ENCODE results near the gene RPL6.
"Not testable (repeated sequence)": the region's sequence is repeated elsewhere in the genome, so short reads cannot be mapped to it uniquely, and the experiment has no call there.

Gene RPL6

DNA sequence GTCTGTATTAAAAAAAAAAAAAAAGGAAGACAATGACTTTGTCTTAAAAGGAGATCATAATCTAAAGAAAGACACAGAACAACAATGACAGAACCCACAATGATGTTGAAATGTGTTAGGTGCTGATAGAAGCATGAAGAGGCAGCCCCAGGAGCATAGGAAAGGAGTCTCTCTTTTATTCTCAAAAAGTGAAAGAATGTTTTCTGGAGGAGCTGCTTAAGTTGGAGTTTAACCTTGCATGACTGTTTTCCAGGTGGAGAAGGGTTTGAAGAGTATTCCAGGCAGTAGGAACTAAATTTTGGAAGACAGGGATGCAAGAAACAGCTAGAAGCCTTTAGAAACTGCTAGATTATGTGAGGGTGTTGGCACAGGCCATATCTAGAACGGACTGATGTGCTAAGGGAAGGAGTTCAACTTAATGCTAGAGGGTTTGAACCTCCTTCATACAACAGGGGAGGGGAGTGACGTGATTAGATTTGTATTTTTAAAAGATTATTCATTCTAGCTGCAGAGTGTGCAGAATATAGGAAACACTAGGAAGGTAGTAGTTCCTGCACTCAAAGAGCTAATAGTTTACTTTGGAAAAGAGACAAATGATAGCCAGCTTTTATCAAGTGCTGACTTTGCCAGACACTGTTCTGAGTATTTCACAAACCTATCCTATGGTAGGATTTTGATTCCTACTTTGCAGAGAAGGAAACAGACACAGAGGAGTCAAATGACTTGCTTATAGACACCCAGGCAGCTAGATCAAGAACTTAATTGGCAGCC is 4.6 kb upstream of the RPL6 start:
- Mint-ChIP-seq H3K36me3 (ENCODE audit: low read depth) (peaks cover 3% of the 10 kb centered on the region), H3K27ac (no peak overlapping the region), H3K27me3 (ENCODE audit: low read depth) (no peaks in the 10 kb centered on the region), H3K9me3 (no peaks in the 10 kb centered on the region), H3K4me3 (peak overlapping the region in 2 of 3 experiments; percentile 11 to 49), H3K4me1 (peaks cover 11% of the 10 kb centered on the region)
- TF ChIP-seq, protein P1, sequence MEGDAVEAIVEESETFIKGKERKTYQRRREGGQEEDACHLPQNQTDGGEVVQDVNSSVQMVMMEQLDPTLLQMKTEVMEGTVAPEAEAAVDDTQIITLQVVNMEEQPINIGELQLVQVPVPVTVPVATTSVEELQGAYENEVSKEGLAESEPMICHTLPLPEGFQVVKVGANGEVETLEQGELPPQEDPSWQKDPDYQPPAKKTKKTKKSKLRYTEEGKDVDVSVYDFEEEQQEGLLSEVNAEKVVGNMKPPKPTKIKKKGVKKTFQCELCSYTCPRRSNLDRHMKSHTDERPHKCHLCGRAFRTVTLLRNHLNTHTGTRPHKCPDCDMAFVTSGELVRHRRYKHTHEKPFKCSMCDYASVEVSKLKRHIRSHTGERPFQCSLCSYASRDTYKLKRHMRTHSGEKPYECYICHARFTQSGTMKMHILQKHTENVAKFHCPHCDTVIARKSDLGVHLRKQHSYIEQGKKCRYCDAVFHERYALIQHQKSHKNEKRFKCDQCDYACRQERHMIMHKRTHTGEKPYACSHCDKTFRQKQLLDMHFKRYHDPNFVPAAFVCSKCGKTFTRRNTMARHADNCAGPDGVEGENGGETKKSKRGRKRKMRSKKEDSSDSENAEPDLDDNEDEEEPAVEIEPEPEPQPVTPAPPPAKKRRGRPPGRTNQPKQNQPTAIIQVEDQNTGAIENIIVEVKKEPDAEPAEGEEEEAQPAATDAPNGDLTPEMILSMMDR (IDR thresholded peaks at IDR 0.05; ENCODE audit: unreplicated experiment in 3 of 3), result no peak

GRCh38 chr12:112409906-112410244 is 470 bp upstream of the RPL6 start:
- H3K4me1 Mint-ChIP-seq, result peaks cover 27% of the 10 kb centered on the region
- H3K27ac Mint-ChIP-seq, result peak overlapping the region in 2 of 3 experiments; percentile 100
- no peaks in the 10 kb centered on the region for H3K9me3 Mint-ChIP-seq
- peaks cover 42% of the 10 kb centered on the region for H3K36me3 Mint-ChIP-seq (ENCODE audit: low read depth)
- no peaks in the 10 kb centered on the region for H3K27me3 Mint-ChIP-seq (ENCODE audit: low read depth)
- TF ChIP-seq, protein P1 (IDR thresholded peaks at IDR 0.05; ENCODE audit: unreplicated experiment in 3 of 3), result no peak
- H3K4me3 Mint-ChIP-seq, result peak overlapping the region; percentile 100

- TF ChIP-seq, protein P1 (IDR thresholded peaks at IDR 0.05; ENCODE audit: unreplicated experiment in 3 of 3), result no peak
- no peaks in the 10 kb centered on the region for H3K9me3 Mint-ChIP-seq
- H3K4me3 Mint-ChIP-seq, result peak overlapping the region; percentile 100
- H3K4me1 Mint-ChIP-seq, result peaks cover 27% of the 10 kb centered on the region
- H3K27me3 Mint-ChIP-seq (ENCODE audit: low read depth), result no peaks in the 10 kb centered on the region
- peak overlapping the region; percentile 100 for H3K27ac Mint-ChIP-seq
- H3K36me3 Mint-ChIP-seq (ENCODE audit: low read depth), result peaks cover 49% of the 10 kb centered on the region
These were observed 784 bp downstream of the RPL6 start for GRCh38 chr12:112408621-112409020.

GRCh38 chr12:112407683-112408082 is 1.7 kb downstream of the RPL6 start:
- Mint-ChIP-seq H3K27ac (peak overlapping the region; percentile 100), H3K4me3 (peak overlapping the region; percentile 100), H3K4me1 (peaks cover 27% of the 10 kb centered on the region), H3K36me3 (ENCODE audit: low read depth) (peaks cover 49% of the 10 kb centered on the region)
- H3K9me3 Mint-ChIP-seq; H3K27me3 Mint-ChIP-seq (ENCODE audit: low read depth): not testable (repeated sequence)

DNA sequence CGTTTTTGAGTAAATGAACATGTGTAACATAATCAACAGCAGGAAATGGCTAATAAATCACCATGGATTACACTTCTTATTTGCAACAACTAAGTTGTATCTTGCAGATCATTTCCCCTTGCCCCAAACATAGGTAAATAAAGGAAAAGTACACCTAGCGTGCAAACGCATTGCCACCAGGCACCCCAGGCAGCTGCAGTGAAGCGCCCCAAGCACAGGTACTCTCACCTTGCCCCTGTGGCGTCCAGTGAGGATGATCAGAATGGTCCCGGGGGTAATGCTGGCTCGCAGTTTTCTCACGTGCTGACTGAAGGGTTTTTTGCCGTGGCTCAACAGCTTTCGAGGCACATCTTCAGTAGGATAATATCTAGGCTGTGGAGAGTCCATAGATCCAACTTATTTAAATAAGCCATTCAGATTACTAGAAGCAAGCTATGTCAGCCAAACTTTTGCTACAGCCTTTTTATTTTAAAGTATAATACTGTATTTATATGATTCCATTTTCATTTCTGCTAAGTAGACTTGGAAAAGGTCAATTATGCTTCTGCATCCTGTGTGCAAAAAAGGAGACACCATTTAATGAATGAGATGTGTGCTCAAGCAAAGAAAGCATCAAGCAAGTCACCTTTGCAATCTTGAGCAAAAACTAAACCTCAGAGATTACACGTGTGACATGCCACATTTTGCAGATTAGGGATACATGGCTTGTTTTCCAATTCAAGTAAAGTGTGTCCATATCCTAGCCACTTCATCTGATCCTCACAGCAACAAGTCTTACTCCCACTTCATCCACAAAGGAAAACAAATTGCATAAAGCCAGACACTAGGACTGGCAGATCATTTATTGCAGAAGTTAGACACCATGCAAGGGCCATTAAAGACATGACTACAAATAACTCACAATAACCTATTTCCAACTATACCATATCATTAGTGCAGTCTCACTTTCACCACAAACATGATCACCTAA is 2.6 kb downstream of the RPL6 start:
- H3K9me3 Mint-ChIP-seq, result no peaks in the 10 kb centered on the region
- TF ChIP-seq, protein P1 (IDR thresholded peaks at IDR 0.05; ENCODE audit: unreplicated experiment in 3 of 3), result no peak
- peaks cover 49% of the 10 kb centered on the region for H3K36me3 Mint-ChIP-seq (ENCODE audit: low read depth)
- peaks cover 27% of the 10 kb centered on the region for H3K4me1 Mint-ChIP-seq
- H3K27me3 Mint-ChIP-seq (ENCODE audit: low read depth), result no peaks in the 10 kb centered on the region
- H3K4me3 Mint-ChIP-seq, result peak overlapping the region; percentile 100
- peak overlapping the region; percentile 45 to 100 (median 100) for H3K27ac Mint-ChIP-seq

DNA sequence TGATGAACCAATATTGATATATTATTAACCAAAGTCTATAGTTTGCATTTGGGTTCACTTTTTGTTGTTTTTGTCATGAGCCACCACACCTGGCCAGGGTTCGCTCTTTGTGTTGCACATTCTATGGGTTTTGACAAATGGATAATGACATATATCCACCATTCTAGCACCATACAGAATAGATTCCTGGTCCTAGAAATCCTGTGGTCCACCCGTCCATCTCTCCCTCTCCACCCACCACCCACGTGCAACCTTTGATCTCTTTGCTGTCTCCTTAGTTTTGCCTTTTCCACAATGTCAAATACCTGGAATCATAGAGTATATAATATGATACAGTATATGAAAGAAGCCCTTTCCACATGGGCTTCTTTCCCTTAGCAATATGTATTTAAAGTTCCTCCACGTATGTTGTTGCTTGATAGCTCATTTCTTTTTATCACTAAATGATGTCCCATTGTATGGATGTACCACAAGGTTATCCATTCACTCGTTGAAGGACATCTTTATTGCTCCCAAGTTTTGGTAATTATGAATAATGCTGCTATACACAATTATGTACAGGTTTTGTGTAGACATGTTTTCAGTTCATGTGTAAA is 7.4 kb downstream of the RPL6 start:
- Mint-ChIP-seq H3K4me3 (no peak overlapping the region), H3K36me3 (ENCODE audit: low read depth) (peaks cover 27% of the 10 kb centered on the region), H3K9me3 (no peaks in the 10 kb centered on the region), H3K4me1 (peaks cover 1% of the 10 kb centered on the region), H3K27ac (no peak overlapping the region), H3K27me3 (ENCODE audit: low read depth) (peaks cover 6% of the 10 kb centered on the region)
- TF ChIP-seq, protein P1 (IDR thresholded peaks at IDR 0.05; ENCODE audit: unreplicated experiment in 3 of 3), result no peak

Data from nephron (organoid).